Keratinocyte (primary cell): Measurements from ENCODE around the gene ZC3H10. TPM values are rescaled to one million over a fixed set of nuclear protein-coding genes. Genes with fewer than 3 reads are reported as not detected.

Source experiments
- DNase-seq: peaks from one replicate; pipeline ENCODE4 v3.0.0-alpha.2; 2011; ENCODE audit warnings: low read depth, missing footprints, low spot score
- FAIRE-seq: peaks from 2 replicates; lab custom pipeline; 2011; peaks lifted over from hg19 to GRCh38; lab: Jason Lieb, UNC
- H2AFZ ChIP-seq: 2 replicates; pipeline ENCODE4 v1.6.0; 2012; ENCODE audit warnings: low read length, control low read depth, inconsistent platforms; ENCODE audit not compliant: control insufficient read depth
- H3K27ac ChIP-seq: 2 replicates; pipeline ENCODE4 v1.5.1; 2011; ENCODE audit warnings: low read length; ENCODE audit not compliant: control insufficient read depth, insufficient read depth
- H3K27me3 ChIP-seq: 3 replicates; pipeline ENCODE4 v1.6.0; 2011; ENCODE audit warnings: low read length; ENCODE audit not compliant: control insufficient read depth, insufficient read depth; ENCODE audit errors: extremely low read depth
- H3K36me3 ChIP-seq, 2 experiments: 2 replicates in 1 of 2; 3 replicates in 1 of 2; pipeline ENCODE4 v1.5.1; 2011; ENCODE audit warnings: low read length in 2 of 2, mild to moderate bottlenecking in 1 of 2; ENCODE audit not compliant: control insufficient read depth in 2 of 2, insufficient read depth in 2 of 2; ENCODE audit errors: extremely low read depth in 1 of 2
- H3K4me1 ChIP-seq: 3 replicates; pipeline ENCODE4 v1.5.1; 2011; ENCODE audit warnings: low read length; ENCODE audit not compliant: control insufficient read depth, insufficient read depth; ENCODE audit errors: extremely low read depth
- H3K4me2 ChIP-seq: 3 replicates; pipeline ENCODE4 v1.6.0; 2011; ENCODE audit warnings: low read depth, low read length; ENCODE audit not compliant: control insufficient read depth, insufficient read depth; ENCODE audit errors: extremely low read depth
- H3K4me3 ChIP-seq, 3 experiments: fragments of 200-600 bp in 1 of 3; sonication (generic) in 1 of 3; 2 replicates in 2 of 3; 3 replicates in 1 of 3; pipeline ENCODE4 v1.5.1; 2011 to 2016; ENCODE audit warnings: low read length in 3 of 3, mild to moderate bottlenecking in 3 of 3, control low read depth in 2 of 3, inconsistent platforms in 1 of 3, low read depth in 1 of 3, mixed read lengths in 1 of 3, mixed run types in 1 of 3, moderate library complexity in 1 of 3; ENCODE audit not compliant: control insufficient read depth in 2 of 3, insufficient read depth in 2 of 3; ENCODE audit errors: extremely low read depth in 1 of 3
- H3K79me2 ChIP-seq: 2 replicates; pipeline ENCODE4 v1.6.0; 2012; ENCODE audit warnings: low read length; ENCODE audit not compliant: control insufficient read depth, insufficient read depth
- H3K9ac ChIP-seq: 3 replicates; pipeline ENCODE4 v1.6.0; 2011; ENCODE audit warnings: low read length; ENCODE audit not compliant: control insufficient read depth, insufficient read depth; ENCODE audit errors: extremely low read depth
- H3K9me1 ChIP-seq: 3 replicates; pipeline ENCODE4 v1.6.0; 2011; ENCODE audit warnings: low read length; ENCODE audit not compliant: control insufficient read depth, insufficient read depth; ENCODE audit errors: extremely low read depth
- H3K9me3 ChIP-seq: 2 replicates; pipeline ENCODE4 v1.5.1; 2012; ENCODE audit warnings: low read depth, low read length; ENCODE audit not compliant: control insufficient read depth
- H4K20me1 ChIP-seq: 3 replicates; pipeline ENCODE4 v1.6.0; 2011; ENCODE audit warnings: low read length; ENCODE audit not compliant: control insufficient read depth, insufficient read depth; ENCODE audit errors: extremely low read depth
- EZH2 ChIP-seq: IDR thresholded peaks from one replicate; pipeline ENCODE4 v1.6.1; 2012; ENCODE audit warnings: inconsistent platforms, mild to moderate bottlenecking, low read length, moderate library complexity
- dilution Hi-C: fragments of 300-500 bp; cut with MboI; formaldehyde crosslinking; loops from one replicate; pipeline ENCODE4 v1.7.0; 2020; ENCODE audit warnings: low sequenced_read_pairs; ENCODE audit not compliant: extremely low pct_ligation_motif_present
- polyA minus RNA-seq, 3 experiments: library from RNA; depleted of rRNA, polyadenylated mRNA; stranded (reverse); fragments of >200 nt; gene quantifications; 1 replicate in 1 of 3; 2 replicates in 1 of 3; 3 replicates in 1 of 3; pipeline ENCODE4 v1.2.3, GENCODE V29; 2011
- polyA plus RNA-seq, 5 experiments: library from polyadenylated mRNA; depleted of rRNA in 3 of 5; stranded (reverse) in 3 of 5; stranded (forward) in 1 of 5; unstranded in 1 of 5; fragments of >200 nt; gene quantifications; 1 replicate in 1 of 5; 2 replicates in 3 of 5; 3 replicates in 1 of 5; pipeline versions ENCODE4 v1.2.1 to v1.2.3, GENCODE V29; 2011 to 2012; ENCODE audit warnings: missing spikeins in 2 of 5, low read depth in 1 of 5, low replicate concordance in 1 of 5
- TF ChIP-seq, protein P1 (sequence below), 3 experiments: IDR thresholded peaks in 1 of 3; conservative IDR thresholded peaks in 1 of 3; optimal IDR thresholded peaks in 1 of 3; 2 replicates in 2 of 3; 3 replicates in 1 of 3; pipeline versions ENCODE3 to v1.5.1; 2011; ENCODE audit warnings: low read length in 3 of 3, mild to moderate bottlenecking in 3 of 3, moderate library complexity in 2 of 3, control low read depth in 1 of 3, inconsistent platforms in 1 of 3; ENCODE audit not compliant: insufficient read depth in 2 of 3; ENCODE audit errors: extremely low read depth in 1 of 3

ZC3H10 gene, protein sequence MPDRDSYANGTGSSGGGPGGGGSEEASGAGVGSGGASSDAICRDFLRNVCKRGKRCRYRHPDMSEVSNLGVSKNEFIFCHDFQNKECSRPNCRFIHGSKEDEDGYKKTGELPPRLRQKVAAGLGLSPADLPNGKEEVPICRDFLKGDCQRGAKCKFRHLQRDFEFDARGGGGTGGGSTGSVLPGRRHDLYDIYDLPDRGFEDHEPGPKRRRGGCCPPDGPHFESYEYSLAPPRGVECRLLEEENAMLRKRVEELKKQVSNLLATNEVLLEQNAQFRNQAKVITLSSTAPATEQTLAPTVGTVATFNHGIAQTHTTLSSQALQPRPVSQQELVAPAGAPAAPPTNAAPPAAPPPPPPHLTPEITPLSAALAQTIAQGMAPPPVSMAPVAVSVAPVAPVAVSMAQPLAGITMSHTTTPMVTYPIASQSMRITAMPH
- polyA plus RNA-seq: 0.81 to 1.0 TPM (median 0.85 TPM) in 3 replicates
- polyA plus RNA-seq (2011; ENCODE audit: low read depth): 0.89 TPM
- 0.43 and 0.44 TPM in 2 replicates for polyA plus RNA-seq (2011; cell fraction: cytosol; rRNA removed)
- polyA plus RNA-seq (2011; cell fraction: nucleus; rRNA removed): 1.1 and 1.2 TPM in 2 replicates
- polyA plus RNA-seq (2012; ENCODE audit: low replicate concordance): 1.0 and 1.2 TPM in 2 replicates
- 0.96 to 3.8 TPM (median 3.7 TPM) in 3 replicates for polyA minus RNA-seq
- 0.58 TPM for polyA minus RNA-seq (2011; cell fraction: cytosol; rRNA and poly(A)+ RNA removed)
- 0.95 and 1.2 TPM in 2 replicates for polyA minus RNA-seq (2011; cell fraction: nucleus; rRNA and poly(A)+ RNA removed)

DNA sequence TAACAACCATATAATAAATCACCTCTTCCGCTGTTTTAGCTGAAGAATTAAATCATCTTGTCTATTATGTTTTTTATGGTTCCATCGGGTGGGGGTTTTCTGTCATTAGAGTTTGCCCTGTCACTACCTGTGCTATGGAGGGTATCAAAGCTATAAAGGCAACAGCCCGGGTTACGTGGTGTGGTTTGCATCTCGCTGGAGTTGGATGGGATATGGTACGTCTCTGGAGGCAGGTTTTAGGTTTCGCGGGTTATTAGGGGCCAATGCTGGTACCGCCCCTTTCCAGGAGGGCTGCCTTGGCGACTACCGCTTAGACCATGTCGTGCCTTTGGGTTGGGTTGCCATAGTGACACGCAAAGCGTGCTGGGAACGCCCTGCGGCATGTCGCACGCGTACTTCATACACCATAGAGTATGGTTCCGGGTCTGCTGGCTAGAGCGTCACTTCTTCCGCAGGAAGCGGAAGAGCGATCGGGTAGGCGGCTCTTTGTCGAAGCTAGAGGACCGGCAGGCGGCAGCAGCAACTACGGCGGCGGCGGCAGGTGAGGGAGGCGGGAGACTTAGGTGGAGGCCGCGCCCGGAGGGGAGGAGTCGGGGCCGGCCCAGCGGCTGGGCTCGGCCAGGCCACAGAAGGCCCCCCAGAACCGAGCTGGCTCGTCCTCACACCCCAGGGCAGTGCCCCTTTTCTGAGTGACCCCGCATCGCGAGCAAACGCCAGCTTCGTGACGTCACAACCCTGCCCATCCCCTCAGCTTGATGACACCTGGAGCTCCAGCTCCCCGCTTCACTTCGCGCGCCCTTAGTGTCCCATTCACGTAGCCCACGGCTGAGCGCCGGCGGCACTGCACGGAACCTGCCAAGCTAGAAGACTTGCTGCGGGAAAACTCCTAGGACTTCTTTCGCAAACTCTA lies at the start of gene ZC3H10:
Gene ZC3H10, plus strand, starts transcription at position 489 of the 910 bp plus-strand sequence. CDS start 2,297 bp downstream, outside the sequence.
- H3K9ac ChIP-seq: peak within 1 kb of the TSS; percentile 99
- H2AFZ ChIP-seq: peak within 1 kb of the TSS; percentile 18
- dilution Hi-C loops: no loop called here
- H3K27ac ChIP-seq: peak within 1 kb of the TSS; percentile 99
- H3K4me2 ChIP-seq: peak within 1 kb of the TSS; percentile 93
- H3K36me3 ChIP-seq: peaks cover 9 to 35% of the 10 kb centered on the region in 2 experiments
- H3K9me1 ChIP-seq: no peaks in the 10 kb centered on the region
- FAIRE-seq (peak; percentile 82), DNase-seq (peak; percentile 98)
- no peaks in the 10 kb centered on the region for H3K9me3 ChIP-seq
- no peaks in the 10 kb centered on the region for H4K20me1 ChIP-seq
- H3K4me3 ChIP-seq: peak within 1 kb of the TSS; percentile 69 to 99 (median 92)
- TF ChIP-seq, protein P1, sequence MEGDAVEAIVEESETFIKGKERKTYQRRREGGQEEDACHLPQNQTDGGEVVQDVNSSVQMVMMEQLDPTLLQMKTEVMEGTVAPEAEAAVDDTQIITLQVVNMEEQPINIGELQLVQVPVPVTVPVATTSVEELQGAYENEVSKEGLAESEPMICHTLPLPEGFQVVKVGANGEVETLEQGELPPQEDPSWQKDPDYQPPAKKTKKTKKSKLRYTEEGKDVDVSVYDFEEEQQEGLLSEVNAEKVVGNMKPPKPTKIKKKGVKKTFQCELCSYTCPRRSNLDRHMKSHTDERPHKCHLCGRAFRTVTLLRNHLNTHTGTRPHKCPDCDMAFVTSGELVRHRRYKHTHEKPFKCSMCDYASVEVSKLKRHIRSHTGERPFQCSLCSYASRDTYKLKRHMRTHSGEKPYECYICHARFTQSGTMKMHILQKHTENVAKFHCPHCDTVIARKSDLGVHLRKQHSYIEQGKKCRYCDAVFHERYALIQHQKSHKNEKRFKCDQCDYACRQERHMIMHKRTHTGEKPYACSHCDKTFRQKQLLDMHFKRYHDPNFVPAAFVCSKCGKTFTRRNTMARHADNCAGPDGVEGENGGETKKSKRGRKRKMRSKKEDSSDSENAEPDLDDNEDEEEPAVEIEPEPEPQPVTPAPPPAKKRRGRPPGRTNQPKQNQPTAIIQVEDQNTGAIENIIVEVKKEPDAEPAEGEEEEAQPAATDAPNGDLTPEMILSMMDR (optimal IDR thresholded peaks at IDR 0.05 in 1 of 3, IDR thresholded peaks at IDR 0.05 in 1 of 3, conservative IDR thresholded peaks at IDR 0.05 in 1 of 3; ENCODE audit: extremely low read depth in 1 of 3, insufficient read depth in 2 of 3, low read length in 3 of 3): peak; percentile 35 to 73 (median 55)
- TF ChIP-seq EZH2: no peak
- no peaks in the 10 kb centered on the region for H3K27me3 ChIP-seq
- peaks cover 11% of the 10 kb centered on the region for H3K79me2 ChIP-seq
- peaks cover 26% of the 10 kb centered on the region for H3K4me1 ChIP-seq

GRCh38 chr12:56071648-56072047 lies 46.4 kb upstream of the ZC3H10 start:
- Histone ChIP-seq H3K27ac (no peak overlapping the region), H3K4me3 (no peak overlapping the region), H3K79me2 (no peaks in the 10 kb centered on the region), H3K4me2 (no peak overlapping the region), H2AFZ (no peak overlapping the region), H3K27me3 (no peaks in the 10 kb centered on the region), H3K4me1 (peaks cover 7% of the 10 kb centered on the region), H4K20me1 (no peaks in the 10 kb centered on the region), H3K9ac (no peak overlapping the region), H3K9me1 (no peaks in the 10 kb centered on the region), H3K36me3 (no peaks in the 10 kb centered on the region), H3K9me3 (no peaks in the 10 kb centered on the region)
- dilution Hi-C loops: no loop called here
- FAIRE-seq: no peak
- DNase-seq: peak; percentile 66
- TF ChIP-seq EZH2: no peak
- TF ChIP-seq, protein P1 (optimal IDR thresholded peaks at IDR 0.05 in 1 of 3, IDR thresholded peaks at IDR 0.05 in 1 of 3, conservative IDR thresholded peaks at IDR 0.05 in 1 of 3; ENCODE audit: extremely low read depth in 1 of 3, insufficient read depth in 2 of 3, low read length in 3 of 3): no peak
